HCT116 (cell line): ENCODE measurements around the gene DND1. TPM values are rescaled to one million over a fixed set of nuclear protein-coding genes. Genes with fewer than 3 reads are reported as not detected.

ENCODE experiments used
- ATAC-seq: fragments of 200-7000 bp; cut with Tn5 transposase; 2 replicates; pipeline ENCODE4 v1.9.1; 2020; ENCODE audit warnings: mild to moderate bottlenecking, moderate library complexity
- BruUV-seq: library from RNA; stranded (reverse); fragments of 400-500 nt; replicated peaks from 2 replicates; lab custom pipeline; 2021; lab: Mats Ljungman, UMichigan
- CTCF ChIA-PET: fragments of 300-600 bp; sonication (Branson Sonifier 250); formaldehyde crosslinking; loops from one replicate; lab custom pipeline; 2021; ENCODE audit warnings: antibody characterized with exemption; lab: Charles Lee
- POLR2A ChIA-PET: fragments of 300-600, 350-600 bp; sonication (Branson Sonifier 250); formaldehyde crosslinking; loops from one replicate; lab custom pipeline; 2021; ENCODE audit warnings: antibody characterized with exemption; lab: Charles Lee
- RAD21 ChIA-PET, 2 experiments: fragments of 300-600 bp; sonication (Branson Sonifier 250); formaldehyde crosslinking; loops; one replicate each; lab custom pipeline; 2023; ENCODE audit warnings: low total read pairs in 2 of 2; ENCODE audit not compliant: uncharacterized antibody in 2 of 2, unreplicated experiment in 2 of 2, low non-redundant PET in 1 of 2; lab: Charles Lee
- DNase-seq: peaks from one replicate; pipeline ENCODE4 v3.0.0-alpha.2; 2010; ENCODE audit warnings: low read depth, low spot score
- H2AFZ ChIP-seq: fragments of 200-600 bp; shearing (Covaris generic), sonication (generic); 2 replicates; pipeline ENCODE4 v1.6.1; 2017; ENCODE audit warnings: low read depth, mixed run types, mixed read lengths, antibody characterized with exemption, low read length; ENCODE audit not compliant: poor library complexity, severe bottlenecking
- H3K27ac ChIP-seq: 2 replicates; pipeline ENCODE4 v1.5.1; 2012; ENCODE audit warnings: low read depth, low read length
- H3K27me3 ChIP-seq: fragments of 200-600 bp; sonication (generic); 2 replicates; pipeline ENCODE4 v1.6.1; 2016; ENCODE audit warnings: mixed run types, low read length, mixed read lengths; ENCODE audit not compliant: insufficient read depth
- H3K36me3 ChIP-seq, 2 experiments: fragments of 200-500 bp in 1 of 2; fragments of 200-600 bp in 1 of 2; sonication (Bioruptor generic) in 1 of 2; sonication (generic) in 1 of 2; 2 replicates each; pipeline versions ENCODE4 v1.5.1 to v1.6.1; 2014 to 2016; ENCODE audit warnings: low read length in 2 of 2, inconsistent platforms in 1 of 2, mixed read lengths in 1 of 2, mixed run types in 1 of 2; ENCODE audit not compliant: insufficient read depth in 2 of 2, control insufficient read depth in 1 of 2
- H3K4me1 ChIP-seq, 2 experiments: fragments of 200-600 bp in 1 of 2; sonication (generic) in 1 of 2; 2 replicates each; pipeline versions ENCODE4 v1.5.1 to v1.6.1; 2012 to 2017; ENCODE audit warnings: low read length in 2 of 2, inconsistent platforms in 1 of 2, mild to moderate bottlenecking in 1 of 2, mixed read lengths in 1 of 2, mixed run types in 1 of 2, moderate library complexity in 1 of 2; ENCODE audit not compliant: insufficient read depth in 2 of 2, control insufficient read depth in 1 of 2
- H3K4me2 ChIP-seq: fragments of 200-600 bp; sonication (generic); 2 replicates; pipeline ENCODE4 v1.6.1; 2017; ENCODE audit warnings: mixed run types, low read length, mixed read lengths
- H3K4me3 ChIP-seq, 2 experiments: fragments of 200-600 bp in 1 of 2; sonication (generic) in 1 of 2; replicated peaks in 1 of 2; 2 replicates each; pipeline ENCODE4 v1.5.1; 2011 to 2016; ENCODE audit warnings: low read length in 2 of 2, control low read depth in 1 of 2, low read depth in 1 of 2, mild to moderate bottlenecking in 1 of 2, mixed read lengths in 1 of 2, mixed run types in 1 of 2
- H3K79me2 ChIP-seq: fragments of 200-600 bp; sonication (generic); 2 replicates; pipeline ENCODE4 v1.6.1; 2017; ENCODE audit warnings: mild to moderate bottlenecking, mixed run types, low read length, moderate library complexity, mixed read lengths; ENCODE audit not compliant: insufficient read depth
- H3K9ac ChIP-seq: fragments of 200-600 bp; sonication (generic); 2 replicates; pipeline ENCODE4 v1.6.1; 2016; ENCODE audit warnings: low read length, mixed read lengths
- H3K9me2 ChIP-seq: fragments of 200-600 bp; sonication (generic), shearing (Covaris generic); 2 replicates; pipeline ENCODE4 v1.6.1; 2017; ENCODE audit warnings: mixed run types, mild to moderate bottlenecking, moderate library complexity; ENCODE audit not compliant: insufficient read depth
- H3K9me3 ChIP-seq, 2 experiments: fragments of 200-500 bp in 1 of 2; fragments of 200-600 bp in 1 of 2; sonication (Bioruptor generic) in 1 of 2; sonication (generic) in 1 of 2; 2 replicates each; pipeline ENCODE4 v1.6.1; 2014 to 2017; ENCODE audit warnings: low read length in 2 of 2, mixed read lengths in 2 of 2, inconsistent platforms in 1 of 2, low read depth in 1 of 2, mild to moderate bottlenecking in 1 of 2, mixed run types in 1 of 2, moderate library complexity in 1 of 2; ENCODE audit not compliant: control insufficient read depth in 1 of 2, insufficient read depth in 1 of 2
- H4K20me1 ChIP-seq: fragments of 200-600 bp; sonication (generic), shearing (Covaris generic); 2 replicates; pipeline ENCODE4 v1.6.1; 2017; ENCODE audit warnings: mixed run types, mild to moderate bottlenecking, moderate library complexity; ENCODE audit not compliant: insufficient read depth
- CEBPB ChIP-seq: IDR thresholded peaks from 2 replicates; pipeline ENCODE4 v1.6.1; 2012; ENCODE audit warnings: low read depth
- CTCF ChIP-seq, 3 experiments: fragments of 200-600 bp in 1 of 3; sonication (generic) in 1 of 3; IDR thresholded peaks in 2 of 3; conservative IDR thresholded peaks in 1 of 3; 2 replicates each; pipeline ENCODE4 v1.5.1; 2012 to 2017; ENCODE audit warnings: low read depth in 2 of 3, low read length in 2 of 3, antibody characterized with exemption in 1 of 3, borderline replicate concordance in 1 of 3, control low read depth in 1 of 3, mild to moderate bottlenecking in 1 of 3, mixed read lengths in 1 of 3, mixed run types in 1 of 3, moderate library complexity in 1 of 3; ENCODE audit not compliant: insufficient read depth in 1 of 3
- EGR1 ChIP-seq: IDR thresholded peaks from 2 replicates; pipeline ENCODE4 v1.6.1; 2012; ENCODE audit warnings: low read depth
- ELF1 ChIP-seq: IDR thresholded peaks from 2 replicates; pipeline ENCODE4 v1.6.1; 2012; ENCODE audit warnings: low read depth, borderline replicate concordance
- EZH2 ChIP-seq: fragments of 200-600 bp; sonication (generic); IDR thresholded peaks from 2 replicates; pipeline ENCODE4 v1.6.1; 2017; ENCODE audit warnings: antibody characterized with exemption, mixed run types
- EZH2phosphoT487 ChIP-seq: fragments of 200-600 bp; IDR thresholded peaks from 2 replicates; pipeline ENCODE4 v1.6.1; 2018; ENCODE audit warnings: antibody characterized with exemption, borderline replicate concordance
- FOSL1 ChIP-seq: IDR thresholded peaks from 2 replicates; pipeline ENCODE4 v1.6.1; 2012; ENCODE audit warnings: low read depth
- JUND ChIP-seq: IDR thresholded peaks from 2 replicates; pipeline ENCODE4 v1.6.1; 2012
- MAX ChIP-seq: IDR thresholded peaks from 2 replicates; pipeline ENCODE4 v1.6.1; 2012
- POLR2A ChIP-seq: IDR thresholded peaks from 2 replicates; pipeline ENCODE4 v1.7.0; 2011; ENCODE audit warnings: borderline replicate concordance; ENCODE audit not compliant: insufficient read depth, insufficient read length; ENCODE audit errors: extremely low read depth
- POLR2AphosphoS5 ChIP-seq: IDR thresholded peaks from 2 replicates; pipeline ENCODE4 v1.6.1; 2011; ENCODE audit warnings: mild to moderate bottlenecking, low read depth, low read length, moderate library complexity
- RAD21 ChIP-seq: IDR thresholded peaks from 2 replicates; pipeline ENCODE4 v1.6.1; 2012; ENCODE audit warnings: low read depth, mild to moderate bottlenecking
- REST ChIP-seq: IDR thresholded peaks from 2 replicates; pipeline ENCODE4 v1.6.1; 2012; ENCODE audit warnings: low read depth
- SIN3A ChIP-seq: IDR thresholded peaks from 2 replicates; pipeline ENCODE4 v1.6.1; 2012; ENCODE audit warnings: low read depth
- SP1 ChIP-seq: IDR thresholded peaks from 2 replicates; pipeline ENCODE4 v1.6.1; 2012; ENCODE audit warnings: low read depth
- TCF7L2 ChIP-seq: IDR thresholded peaks from 2 replicates; pipeline ENCODE4 v1.7.0; 2011; ENCODE audit warnings: borderline replicate concordance, inconsistent platforms; ENCODE audit not compliant: insufficient read depth, insufficient read length; ENCODE audit errors: extremely low read depth
- ZBTB33 ChIP-seq: IDR thresholded peaks from 2 replicates; pipeline ENCODE4 v1.6.1; 2011; ENCODE audit warnings: mild to moderate bottlenecking, low read length, moderate library complexity; ENCODE audit not compliant: insufficient replicate concordance; ENCODE audit errors: extremely low read depth
- ZNF274 ChIP-seq: fragments of 200-500 bp; sonication (Bioruptor generic); IDR thresholded peaks from 2 replicates; pipeline ENCODE4 v1.6.1; 2014; ENCODE audit warnings: mild to moderate bottlenecking, low read depth, low read length, inconsistent platforms
- intact Hi-C: fragments of 100-400 bp; cut with micrococcal nuclease; formaldehyde crosslinking; loops from 2 replicates; pipeline ENCODE4 v1.10.0; 2022
- total RNA-seq: library from RNA; stranded (reverse); gene quantifications from one replicate; pipeline ENCODE4 v1.2.1, GENCODE V29; 2021; ENCODE audit not compliant: unreplicated experiment

The DND1 gene
- total RNA-seq, 1 experiment from 2014 or later: 2.3 TPM

- Histone ChIP-seq H3K9ac (no peak overlapping the region), H3K27me3 (no peaks in the 10 kb centered on the region), H4K20me1 (no peaks in the 10 kb centered on the region), H3K4me1 (peaks cover 4 to 16% of the 10 kb centered on the region in 2 experiments; a peak in 3 of 4 replicates), H3K4me3 (no peak overlapping the region), H3K27ac (no peak overlapping the region), H3K79me2 (peaks cover 6% of the 10 kb centered on the region), H3K4me2 (no peak overlapping the region), H3K9me3 (no peaks in the 10 kb centered on the region), H2AFZ (no peak overlapping the region), H3K9me2 (no peaks in the 10 kb centered on the region), H3K36me3 (no peaks in the 10 kb centered on the region)
- intact Hi-C loops: loop anchor here (5.0 kb wide), 4 partner anchors 58 to 278 kb away; partner anchors contain the start of genes APBB3 and SLC35A4
- BruUV-seq: no TSS peak
- CTCF ChIA-PET: interaction anchor here (1.0 to 1.9 kb wide), 11 partner anchors 12 to 396 kb away, joined by 3 to 8 read pairs (median 4); partner anchors contain the start of genes HBEGF, IK and NDUFA2
- DNase-seq (no peak), ATAC-seq (no peak)
- RAD21 ChIA-PET: no interaction called here
- POLR2A ChIA-PET: interaction anchor here (2.2 kb wide), 1 partner anchor 78 kb away, joined by 6 read pairs; the partner anchor contains the start of gene SRA1
- TF ChIP-seq REST: no peak
- TF ChIP-seq EZH2: no peak
- TF ChIP-seq RAD21: no peak
- TF ChIP-seq CEBPB: no peak
- no peak for TF ChIP-seq ELF1
- TF ChIP-seq POLR2A: no peak
- TF ChIP-seq ZBTB33: no peak
- TF ChIP-seq ZNF274: no peak
- TF ChIP-seq JUND: no peak
- TF ChIP-seq FOSL1: no peak
- no peak for TF ChIP-seq SIN3A
- TF ChIP-seq MAX: no peak
- TF ChIP-seq SP1: no peak
- no peak for TF ChIP-seq TCF7L2
- TF ChIP-seq CTCF (IDR thresholded peaks at IDR 0.05 in 2 of 3, conservative IDR thresholded peaks at IDR 0.05 in 1 of 3; ENCODE audit: borderline replicate concordance in 1 of 3, insufficient read depth in 1 of 3, low read depth in 2 of 3, low read length in 2 of 3): no peak
- no peak for TF ChIP-seq POLR2AphosphoS5
- TF ChIP-seq EGR1: no peak
- TF ChIP-seq EZH2phosphoT487: no peak
Measured at GRCh38 chr5:140635291-140636257, 37.8 kb downstream of the DND1 start.
